Adrenal gland (tissue), 5 donors: ENCODE data around the gene ITPA.

ENCODE experiments used
- POLR2A ChIP-seq, 2 donors: fragments of 450-650 bp; IDR thresholded peaks; one replicate each; pipeline ENCODE4 v1.6.1; 2017; ENCODE audit warnings: antibody characterized with exemption in 2 of 2, mild to moderate bottlenecking in 2 of 2, moderate library complexity in 1 of 2
- TF ChIP-seq, protein P1 (sequence below), 6 experiments: fragments of 450-650 bp in 4 of 6; fragments of 200-600 bp in 2 of 6; sonication (generic) in 1 of 6; IDR thresholded peaks; 1 replicate in 5 of 6; 2 replicates in 1 of 6; pipeline versions ENCODE4 v1.5.1 to v1.8.0; 2016 to 2021; ENCODE audit warnings: antibody characterized with exemption in 6 of 6, mild to moderate bottlenecking in 2 of 6, moderate library complexity in 1 of 6
- donor health status: DM: no; HTN: no; CAD: no.

DNA sequence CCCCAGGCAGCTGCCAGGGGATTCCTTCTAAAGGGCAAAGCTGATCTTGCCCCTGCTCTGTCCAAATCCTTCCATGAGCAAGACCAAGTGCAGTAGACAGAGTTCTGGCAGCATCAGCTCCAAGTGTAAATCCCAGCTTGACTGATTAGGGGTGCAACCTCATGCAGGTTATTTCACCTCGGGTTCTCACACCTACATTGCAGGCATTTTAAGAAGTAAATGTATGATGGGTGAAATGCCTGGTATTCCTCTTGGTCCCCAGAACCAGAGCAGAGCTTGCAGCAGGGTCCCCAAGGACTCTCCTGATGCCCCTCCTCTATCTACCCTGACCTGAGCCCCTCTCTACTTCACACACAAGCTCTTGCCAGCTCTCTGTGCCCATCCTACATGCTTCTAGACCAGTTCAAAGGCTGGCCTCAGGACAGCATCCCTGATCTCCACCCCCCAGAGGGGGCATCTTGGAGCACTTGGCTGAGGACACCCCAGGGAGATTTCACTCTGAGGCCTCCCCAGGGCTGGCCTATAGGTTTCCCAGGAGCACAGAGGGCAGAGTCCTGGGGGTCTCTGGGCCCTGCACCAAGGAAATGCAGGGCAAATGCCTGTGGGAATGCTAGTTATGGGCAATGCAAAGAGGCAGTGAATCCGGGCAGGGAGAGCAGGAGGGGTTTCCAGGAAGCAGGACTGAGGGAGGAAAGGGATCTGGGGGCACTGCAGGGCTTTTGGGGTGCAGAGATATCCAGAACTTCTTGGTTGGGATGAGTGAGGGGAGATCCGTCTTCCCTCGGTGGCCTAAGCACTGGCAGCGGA, 37.0 kb upstream of the ITPA start:
- no peak for TF ChIP-seq POLR2A (IDR thresholded peaks at IDR 0.05)
- TF ChIP-seq, protein P1, sequence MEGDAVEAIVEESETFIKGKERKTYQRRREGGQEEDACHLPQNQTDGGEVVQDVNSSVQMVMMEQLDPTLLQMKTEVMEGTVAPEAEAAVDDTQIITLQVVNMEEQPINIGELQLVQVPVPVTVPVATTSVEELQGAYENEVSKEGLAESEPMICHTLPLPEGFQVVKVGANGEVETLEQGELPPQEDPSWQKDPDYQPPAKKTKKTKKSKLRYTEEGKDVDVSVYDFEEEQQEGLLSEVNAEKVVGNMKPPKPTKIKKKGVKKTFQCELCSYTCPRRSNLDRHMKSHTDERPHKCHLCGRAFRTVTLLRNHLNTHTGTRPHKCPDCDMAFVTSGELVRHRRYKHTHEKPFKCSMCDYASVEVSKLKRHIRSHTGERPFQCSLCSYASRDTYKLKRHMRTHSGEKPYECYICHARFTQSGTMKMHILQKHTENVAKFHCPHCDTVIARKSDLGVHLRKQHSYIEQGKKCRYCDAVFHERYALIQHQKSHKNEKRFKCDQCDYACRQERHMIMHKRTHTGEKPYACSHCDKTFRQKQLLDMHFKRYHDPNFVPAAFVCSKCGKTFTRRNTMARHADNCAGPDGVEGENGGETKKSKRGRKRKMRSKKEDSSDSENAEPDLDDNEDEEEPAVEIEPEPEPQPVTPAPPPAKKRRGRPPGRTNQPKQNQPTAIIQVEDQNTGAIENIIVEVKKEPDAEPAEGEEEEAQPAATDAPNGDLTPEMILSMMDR (IDR thresholded peaks at IDR 0.05) = no peak
